ENCODE results near the gene DERA.
"Not testable (repeated sequence)": the region's sequence is repeated elsewhere in the genome, so short reads cannot be mapped to it uniquely, and the experiment has no call there.

The DERA gene

DNA sequence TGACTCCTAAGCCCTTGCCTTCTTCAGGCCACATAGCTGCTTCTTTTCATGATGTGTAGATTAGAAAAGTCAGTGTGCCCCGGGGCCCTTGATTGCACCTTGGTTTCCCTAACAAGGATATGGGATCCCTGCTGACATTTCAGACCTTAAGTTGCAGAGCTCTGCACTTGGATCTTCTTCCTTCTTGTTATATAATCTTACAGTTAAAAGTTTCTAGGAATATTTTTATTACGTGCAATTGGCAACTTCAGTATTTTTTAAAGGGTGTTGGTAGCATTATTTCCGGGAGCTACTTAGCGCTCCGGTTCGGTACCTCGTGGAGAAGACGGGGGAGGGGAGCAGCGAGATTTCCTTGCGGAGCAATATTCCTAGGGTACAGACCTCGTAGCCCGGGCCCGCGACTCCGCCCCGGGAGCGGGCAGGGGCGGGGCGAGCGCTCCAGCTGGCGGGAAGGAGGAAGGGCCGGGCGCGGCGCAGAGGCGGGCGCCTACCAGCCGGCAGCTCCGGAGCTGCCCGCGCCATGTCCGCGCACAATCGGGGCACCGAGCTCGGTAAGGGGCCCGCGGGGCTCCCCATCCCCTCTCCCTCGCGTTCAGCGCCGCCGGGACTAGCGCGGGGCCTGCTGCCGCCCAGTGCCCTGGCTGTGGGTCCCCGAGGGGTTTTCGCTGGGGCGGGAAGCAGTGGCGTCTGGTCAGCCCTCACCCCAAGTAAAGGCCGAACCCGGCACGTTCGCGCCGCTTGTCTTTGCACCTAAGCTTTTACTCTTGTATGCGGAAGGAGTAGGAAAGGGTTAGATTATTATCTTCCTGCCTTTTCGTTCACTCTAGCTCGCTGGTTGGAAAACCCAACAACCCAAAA is at the start of gene DERA:
Gene DERA (plus strand): TSS at position 469 of the 858 bp plus-strand sequence. CDS start 52 bp downstream, at position 521.
- DNase-seq (ENCODE audit: low spot score) = peak; percentile 46

DNA sequence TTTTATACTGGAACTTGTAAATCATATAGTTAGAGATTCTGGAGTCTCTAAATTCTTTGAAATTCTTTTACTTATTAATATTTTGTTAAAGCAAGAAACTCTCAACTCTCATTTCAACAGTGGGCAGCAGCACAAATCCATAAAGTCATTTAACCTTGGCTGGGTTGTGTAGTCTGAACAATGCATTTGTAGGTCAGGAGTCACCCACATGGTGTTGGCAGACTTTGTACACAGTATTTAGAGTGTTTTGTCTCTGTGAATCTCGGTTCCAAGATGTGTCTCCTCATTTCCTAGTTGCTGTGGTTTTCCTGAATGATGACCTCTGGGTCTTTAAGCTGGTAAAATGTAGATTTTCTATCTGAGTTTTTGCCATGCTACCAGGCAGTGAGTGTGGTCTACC is 49.7 kb upstream of the DERA start:
- no peak for DNase-seq (ENCODE audit: low spot score)

DNA sequence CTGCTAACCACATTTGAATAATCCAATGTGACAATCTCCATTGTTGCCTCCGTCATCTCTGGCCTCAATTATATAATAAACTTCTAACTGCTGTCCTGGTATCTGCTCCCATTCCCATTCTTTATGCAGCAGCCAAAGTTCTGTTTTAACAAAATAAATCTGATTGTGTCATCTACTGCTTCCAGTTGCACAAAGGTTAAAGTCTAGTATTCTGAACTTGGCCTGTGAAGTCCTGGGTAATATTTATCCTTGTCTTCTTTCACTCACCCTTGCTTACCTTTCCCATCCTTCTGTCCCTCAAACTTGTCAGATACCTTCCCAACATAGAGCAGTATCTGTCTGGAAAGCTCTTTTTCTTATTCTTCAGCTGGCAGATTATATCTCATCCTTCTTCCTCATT is 48.3 kb upstream of the DERA start:
- no peak for DNase-seq (ENCODE audit: low spot score)

DNA sequence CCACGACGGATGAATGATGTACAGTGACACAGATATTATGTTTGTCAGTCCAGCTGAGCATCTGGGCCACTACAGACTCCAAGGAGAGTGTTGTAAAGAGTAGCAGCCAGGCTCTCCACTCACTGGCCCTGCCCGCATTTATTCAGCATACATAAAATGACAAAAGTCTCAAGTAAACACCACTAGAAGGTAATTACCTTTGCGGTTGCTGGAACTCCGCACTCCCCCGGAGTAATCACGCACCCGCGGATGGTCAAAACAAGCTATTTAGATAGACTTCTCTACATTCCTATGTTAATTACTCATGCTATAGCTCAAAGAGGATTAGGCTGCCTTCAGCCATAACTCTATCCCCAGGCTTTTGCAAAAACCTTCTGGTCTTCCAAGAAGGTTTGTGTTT is 47.8 kb upstream of the DERA start:
- no peak for DNase-seq (ENCODE audit: low spot score)

DNA sequence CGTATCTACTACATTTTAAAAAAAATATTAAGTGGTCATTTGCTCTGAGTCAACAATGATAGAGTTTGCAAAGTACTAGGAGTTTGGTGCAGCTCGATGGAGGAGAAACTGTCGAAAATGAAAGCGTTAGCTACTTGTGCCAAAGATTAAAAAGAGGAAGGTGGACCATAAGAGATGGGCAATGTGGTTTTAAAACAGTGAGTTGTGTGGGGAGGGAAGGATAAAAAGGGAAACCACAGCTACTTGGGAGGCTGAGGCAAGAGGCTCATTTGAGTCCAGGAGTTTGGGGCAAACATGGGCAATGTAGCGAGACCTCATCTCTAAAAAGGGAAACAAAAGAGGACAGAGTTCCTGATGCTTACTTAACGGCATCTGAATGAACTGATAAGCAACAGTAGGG is 47.1 kb upstream of the DERA start:
- DNase-seq (ENCODE audit: low spot score) = no peak

DNA sequence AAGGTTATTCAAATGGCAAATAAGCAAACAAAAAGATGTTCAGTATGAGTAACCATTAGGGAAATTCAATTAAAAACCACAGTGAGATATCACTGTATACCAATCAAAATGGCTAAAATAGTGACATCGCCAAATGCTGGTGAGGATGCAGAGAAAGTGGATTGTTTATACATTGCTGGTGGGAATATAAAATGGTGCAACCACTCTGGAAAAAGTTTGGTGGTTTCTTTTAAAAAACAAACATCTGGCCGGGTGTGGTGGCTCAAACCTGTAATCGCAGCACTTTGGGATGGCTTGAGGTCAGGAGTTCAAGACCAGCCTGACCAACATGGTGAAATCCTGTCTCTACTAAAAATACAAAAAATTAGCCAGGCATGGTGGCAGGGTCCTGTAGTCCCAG is 42.9 kb upstream of the DERA start:
- DNase-seq (ENCODE audit: low spot score) = no peak

DNA sequence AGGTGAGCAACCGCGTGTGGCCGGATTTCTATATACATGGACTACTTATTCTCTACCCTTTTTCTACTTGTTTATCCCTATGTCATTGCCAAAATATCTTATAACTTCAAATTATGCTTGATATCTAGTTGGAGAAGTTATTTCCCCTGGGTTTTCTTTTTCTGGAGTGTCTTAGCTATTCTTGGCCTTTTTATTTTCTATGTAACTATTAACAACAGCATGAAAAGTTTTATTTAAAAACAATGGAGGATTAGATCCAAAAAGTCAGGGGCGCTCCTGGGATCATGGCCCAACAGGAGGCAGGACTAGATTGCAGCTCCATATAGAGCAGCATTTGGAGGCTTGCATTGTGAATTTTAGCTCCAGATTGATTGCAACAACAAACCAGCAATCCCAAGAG is 37.6 kb upstream of the DERA start:
- DNase-seq (ENCODE audit: low spot score) = no peak

DNA sequence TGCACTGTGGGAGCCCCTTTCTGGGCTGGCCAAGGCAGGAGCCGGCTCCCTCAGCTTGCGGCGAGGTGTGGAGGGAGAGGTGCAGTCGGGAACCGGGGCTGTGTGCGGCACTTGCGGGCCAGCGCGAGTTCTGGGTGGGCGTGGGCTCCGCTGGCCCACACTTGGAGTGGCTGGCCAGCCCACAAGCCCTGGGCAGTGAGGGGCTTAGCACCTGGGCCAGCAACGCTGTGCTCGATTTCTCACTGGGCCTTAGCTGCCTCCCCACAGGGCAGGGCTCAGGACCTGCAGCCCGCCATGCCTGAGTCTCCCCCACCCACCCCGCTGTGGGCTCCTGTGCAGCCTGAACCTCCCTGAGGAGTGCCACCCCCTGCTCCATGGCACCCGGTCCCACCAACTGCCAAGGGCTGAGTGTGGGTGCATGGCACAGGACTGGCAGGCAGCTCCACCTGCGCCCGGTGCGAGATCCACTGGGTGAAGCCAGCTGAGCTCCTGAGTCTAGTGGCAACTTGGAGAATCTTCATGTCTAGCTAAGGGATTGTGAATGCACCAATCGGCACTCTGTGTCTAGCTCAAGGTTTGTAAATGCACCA is 36.5 kb upstream of the DERA start:
- not testable (repeated sequence) for DNase-seq (ENCODE audit: low spot score)

DNA sequence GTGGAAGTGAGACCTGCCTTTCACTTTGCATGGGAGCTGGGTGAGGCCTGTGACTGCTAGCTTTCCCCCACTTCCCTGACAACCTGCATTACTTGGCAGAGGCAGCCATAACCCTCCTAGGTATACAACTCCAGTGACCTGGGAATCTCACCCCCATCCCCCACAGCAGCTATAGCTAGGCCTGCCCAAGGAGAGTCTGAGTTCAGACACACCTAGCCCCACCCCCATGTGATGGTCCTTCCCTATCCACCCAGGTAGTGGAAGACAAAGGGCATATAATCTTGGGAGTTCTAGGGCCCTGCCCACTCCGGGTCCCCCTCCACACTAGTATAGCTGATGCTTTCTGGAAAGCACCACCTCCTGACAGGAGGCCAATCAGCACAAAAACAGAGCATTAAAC is 35.3 kb upstream of the DERA start:
- no peak for DNase-seq (ENCODE audit: low spot score)

DNA sequence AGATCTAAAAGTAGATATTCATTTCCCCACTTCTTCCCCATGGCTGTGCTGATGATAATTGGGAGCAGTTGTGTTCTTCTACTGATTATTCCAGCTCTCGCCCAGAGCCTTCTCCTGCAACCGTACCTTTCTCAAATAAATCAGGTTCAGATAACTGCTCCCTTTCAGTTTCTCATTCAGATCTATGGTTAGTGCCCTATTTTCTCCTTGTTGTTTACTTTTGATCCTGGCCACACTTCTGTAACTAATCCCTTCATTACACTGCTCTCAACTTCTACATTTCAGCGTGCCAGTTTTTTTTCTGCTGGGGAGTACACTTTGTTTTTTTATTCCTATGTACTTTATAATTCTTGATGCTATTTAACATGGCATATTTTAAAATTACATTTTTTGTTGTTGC is 31.7 kb upstream of the DERA start:
- no peak for DNase-seq (ENCODE audit: low spot score)

DNA sequence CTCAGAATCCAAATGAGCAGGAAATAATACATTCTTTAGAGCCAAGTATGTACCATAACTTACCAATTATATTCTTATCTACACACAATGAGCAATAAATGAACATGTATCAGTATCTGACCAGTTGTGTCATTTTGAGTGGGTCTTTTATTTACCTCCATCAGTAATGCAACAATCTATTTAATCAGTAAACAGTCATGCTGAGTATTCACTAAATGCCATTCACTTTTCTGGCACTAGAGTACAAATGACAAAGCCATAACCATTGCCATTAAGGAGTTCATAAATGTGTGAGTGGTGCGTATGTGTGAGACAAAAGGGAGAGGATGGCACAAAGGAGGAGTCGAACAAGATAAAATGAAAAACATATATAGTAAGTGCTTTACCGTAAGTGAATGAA is 30.4 kb upstream of the DERA start:
- no peak for DNase-seq (ENCODE audit: low spot score)

DNA sequence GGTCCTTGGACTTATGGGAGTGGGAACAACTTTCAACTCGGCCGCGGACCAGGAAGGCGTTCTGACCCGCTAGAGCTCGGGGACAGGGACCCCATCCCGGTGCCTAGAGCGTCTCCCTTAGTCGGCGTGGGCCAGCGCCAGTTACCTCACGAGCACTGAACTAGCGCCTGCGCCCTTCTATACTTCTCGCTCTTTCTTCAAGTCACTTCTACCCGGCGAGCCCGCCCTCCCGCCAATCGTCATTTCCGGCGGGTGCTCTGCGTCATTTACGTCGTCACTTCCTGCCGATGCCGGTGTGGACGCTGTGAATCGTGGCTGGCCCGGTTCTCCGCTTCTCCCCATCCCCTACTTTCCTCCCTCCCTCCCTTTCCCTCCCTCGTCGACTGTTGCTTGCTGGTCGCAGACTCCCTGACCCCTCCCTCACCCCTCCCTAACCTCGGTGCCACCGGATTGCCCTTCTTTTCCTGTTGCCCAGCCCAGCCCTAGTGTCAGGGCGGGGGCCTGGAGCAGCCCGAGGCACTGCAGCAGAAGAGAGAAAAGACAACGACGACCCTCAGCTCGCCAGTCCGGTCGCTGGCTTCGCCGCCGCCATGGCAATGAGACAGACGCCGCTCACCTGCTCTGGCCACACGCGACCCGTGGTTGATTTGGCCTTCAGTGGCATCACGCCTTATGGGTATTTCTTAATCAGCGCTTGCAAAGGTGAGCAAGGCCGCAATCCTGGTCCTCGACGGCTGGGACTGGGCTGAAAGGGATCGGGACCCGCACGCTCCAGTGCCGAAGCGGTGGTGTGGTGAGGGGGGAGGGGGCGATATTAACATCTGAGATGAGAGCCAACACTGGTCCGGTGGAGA is 28.8 kb upstream of the DERA start, which contains the start of gene STRAP:
Gene STRAP (plus strand): TSS at position 270 of the 854 bp plus-strand sequence. CDS start 321 bp downstream, at position 591.
- peak; percentile 96 for DNase-seq (ENCODE audit: low spot score)

DNA sequence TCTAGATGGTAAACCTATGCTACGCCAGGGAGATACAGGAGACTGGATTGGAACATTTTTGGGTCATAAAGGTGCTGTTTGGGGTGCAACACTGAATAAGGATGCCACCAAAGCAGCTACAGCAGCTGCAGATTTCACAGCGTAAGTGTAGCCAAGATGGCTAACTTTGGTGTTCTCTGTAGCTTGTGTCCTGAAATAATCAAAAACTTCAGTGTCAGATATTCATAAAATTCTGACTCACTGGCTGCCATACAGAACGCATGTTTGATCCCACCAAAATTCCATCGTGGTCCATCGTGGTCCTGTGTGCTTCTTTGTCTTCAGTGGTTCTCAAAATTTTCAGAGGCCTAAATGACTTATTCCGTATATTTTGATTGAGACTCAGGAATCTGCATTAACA is 27.6 kb upstream of the DERA start:
- DNase-seq (ENCODE audit: low spot score) = no peak

DNA sequence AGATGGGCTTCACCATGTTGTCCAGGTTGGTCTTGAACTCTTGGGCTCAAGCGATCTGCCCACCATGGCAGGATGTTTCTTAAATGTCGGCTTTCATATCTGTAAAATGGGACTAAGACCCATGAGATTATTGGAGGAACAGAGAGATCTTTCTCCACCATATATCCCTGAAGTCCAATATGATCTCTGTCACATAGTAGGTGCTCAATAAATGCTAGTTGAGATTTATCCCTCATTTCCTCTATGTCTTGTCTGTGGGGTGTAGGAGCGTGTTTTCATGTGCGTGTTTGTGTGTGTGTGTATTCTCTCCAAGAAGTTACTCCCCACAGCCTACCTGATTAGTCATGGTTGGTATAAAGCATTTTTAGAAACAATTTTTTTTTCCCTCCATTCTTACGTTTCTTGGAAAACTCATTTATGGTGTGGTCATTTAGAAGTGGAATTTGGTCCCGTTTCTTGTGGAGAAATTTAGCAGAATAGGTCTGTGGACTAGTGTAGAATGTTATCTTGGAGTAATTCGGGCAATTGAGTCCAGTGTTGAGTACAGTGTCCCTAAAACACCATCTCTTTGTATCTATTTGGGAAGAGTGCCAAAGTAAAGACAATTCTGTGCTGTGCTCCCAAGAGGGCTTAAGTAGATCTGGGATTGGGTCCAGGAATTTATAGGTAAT is 24.6 kb upstream of the DERA start:
- DNase-seq (ENCODE audit: low spot score) = no peak

DNA sequence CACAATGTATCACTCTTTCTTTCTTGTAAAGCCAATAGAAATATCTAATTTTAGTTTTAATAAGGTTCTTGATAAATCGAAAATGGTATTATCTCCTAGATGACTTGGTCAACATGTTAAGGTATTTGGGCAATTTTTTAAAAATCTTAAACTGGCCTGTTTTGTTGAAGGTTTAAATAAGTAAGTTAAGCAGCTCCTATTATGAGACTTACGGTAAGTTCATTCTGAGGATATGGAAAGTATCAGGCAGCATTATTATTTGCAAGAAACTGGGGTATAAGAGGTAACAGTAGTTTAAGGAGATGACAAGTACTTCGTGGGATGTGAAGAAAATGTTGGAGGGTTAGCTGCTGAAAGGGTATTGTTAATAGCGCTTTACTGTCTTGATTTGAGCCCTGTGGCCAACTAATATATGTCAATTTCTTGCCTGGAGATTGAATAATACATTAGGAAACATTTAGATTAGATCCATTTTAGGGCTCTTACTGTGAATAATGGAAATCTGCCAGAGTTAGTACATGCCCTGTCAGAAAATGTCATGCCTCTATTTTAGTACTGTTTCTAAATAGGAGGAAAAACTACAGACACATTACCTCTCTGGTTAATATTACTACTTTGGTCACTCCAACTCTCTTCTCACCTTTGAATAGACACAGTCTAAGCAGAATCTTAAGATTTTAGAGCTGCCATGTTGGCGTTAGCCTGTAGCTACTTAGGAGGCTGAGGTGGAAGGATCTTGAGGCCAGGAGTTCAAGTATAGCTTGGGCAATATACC is 23.9 kb upstream of the DERA start:
- DNase-seq (ENCODE audit: low spot score) = no peak

DNA sequence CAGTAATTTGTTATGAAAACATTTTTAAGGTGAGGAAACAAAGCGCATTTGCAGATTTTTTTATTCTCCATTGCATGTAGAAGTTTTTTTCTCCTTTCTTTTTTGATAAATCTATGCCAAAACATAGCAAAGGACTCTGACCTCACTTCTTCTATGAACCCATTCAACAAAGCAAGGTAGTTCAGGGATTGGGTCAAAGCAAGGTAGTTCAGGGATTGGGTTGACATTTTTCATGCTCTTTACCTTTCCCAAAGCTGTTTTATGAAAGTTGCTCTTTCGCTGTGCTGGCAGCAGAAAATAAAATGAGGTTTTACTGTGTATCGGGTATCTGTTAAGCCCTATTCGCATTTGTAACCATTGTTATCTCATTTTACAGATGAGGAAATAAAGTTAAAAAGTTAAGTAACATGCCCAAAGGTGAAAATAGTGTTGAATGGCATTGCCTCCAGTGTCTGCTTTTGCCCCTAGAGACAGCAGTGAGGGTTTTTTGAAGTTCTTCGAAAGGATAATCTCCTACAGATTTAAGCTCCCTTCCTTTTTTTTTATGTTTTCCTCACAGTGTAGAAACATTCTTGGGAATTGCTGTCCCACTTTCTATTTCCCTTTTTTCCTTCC is 18.4 kb upstream of the DERA start:
- no peak for DNase-seq (ENCODE audit: low spot score)

DNA sequence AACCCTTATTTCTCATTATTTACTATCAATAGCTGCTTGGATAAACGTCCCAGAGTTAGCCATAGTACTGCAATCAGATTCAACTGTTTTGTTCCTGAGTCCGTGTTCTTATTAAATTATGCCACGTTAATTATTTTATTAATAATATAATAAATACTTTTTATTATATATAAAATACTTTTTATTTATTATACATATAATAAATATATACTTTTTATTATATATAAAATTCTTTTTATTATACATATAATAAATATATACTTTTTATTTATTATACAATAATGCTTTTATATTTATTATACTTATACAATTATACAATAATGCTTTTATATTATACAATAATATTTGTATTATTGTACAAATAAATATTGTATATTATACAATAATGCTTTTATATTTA is 17.9 kb upstream of the DERA start:
- DNase-seq (ENCODE audit: low spot score) = no peak

DNA sequence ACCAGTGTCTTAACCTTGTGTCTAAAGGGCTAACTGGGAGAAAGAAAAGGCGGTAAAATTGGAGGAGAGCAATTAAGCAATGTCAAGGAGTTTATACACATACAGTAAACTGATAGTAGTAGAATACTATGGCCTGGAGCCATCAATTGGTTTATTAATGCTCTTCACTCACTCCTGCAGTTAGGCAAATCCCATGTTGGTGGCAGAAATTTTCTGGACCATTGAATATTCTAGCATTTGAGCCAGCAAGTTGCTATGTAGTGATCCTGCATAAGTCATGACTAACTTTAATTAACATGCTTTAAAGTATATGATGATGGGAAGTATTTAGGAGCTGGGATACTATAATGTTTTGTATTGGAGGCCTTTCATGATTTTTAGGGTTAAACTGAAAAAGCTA is 14.3 kb upstream of the DERA start:
- DNase-seq (ENCODE audit: low spot score) = no peak

DNA sequence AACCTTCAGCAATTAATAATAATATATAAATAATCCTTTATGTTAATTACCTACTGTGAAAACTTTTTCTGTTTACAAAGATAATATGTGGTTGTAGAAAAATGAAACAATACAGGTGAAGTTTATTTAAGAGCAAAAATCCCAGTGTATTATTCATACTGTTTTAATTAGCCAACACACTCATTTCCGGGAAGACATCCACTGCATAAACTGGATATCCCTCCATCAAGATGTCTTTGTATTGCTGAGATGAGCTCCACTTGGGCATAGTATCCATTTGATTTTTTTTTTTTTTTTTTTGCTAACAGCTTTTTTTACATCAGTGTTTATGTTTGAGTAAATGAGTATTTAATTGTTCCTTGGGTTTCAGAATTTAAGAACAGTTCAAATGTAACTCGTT is 13.7 kb upstream of the DERA start:
- DNase-seq (ENCODE audit: low spot score) = no peak

DNA sequence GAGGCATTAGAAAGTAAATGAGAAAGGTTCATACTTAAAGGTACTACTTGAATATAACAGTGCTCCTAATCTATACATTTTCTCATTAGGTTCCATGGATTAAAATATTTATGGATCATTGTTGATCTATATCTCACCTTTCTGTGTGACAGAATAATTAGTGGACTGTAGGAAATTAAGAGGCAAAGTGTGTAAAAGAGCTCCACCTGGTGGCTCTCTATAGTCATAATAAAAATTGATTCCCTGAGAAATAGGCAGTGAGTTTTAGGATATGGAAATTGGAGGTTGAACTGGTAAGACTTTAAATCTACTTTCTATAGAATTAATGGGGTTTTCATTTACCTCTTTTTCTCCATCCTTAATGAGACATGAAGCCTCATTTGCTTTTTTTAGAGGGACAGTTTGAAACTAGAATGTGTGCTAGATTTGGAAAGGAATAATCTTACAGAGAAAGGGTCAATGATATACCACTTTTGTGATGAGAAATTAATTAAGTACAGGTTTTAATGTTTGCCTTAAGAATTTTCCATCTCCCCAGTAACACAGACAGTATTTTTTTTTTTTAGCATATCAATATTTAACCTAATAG is 11.8 kb upstream of the DERA start:
- peak; percentile 36 for DNase-seq (ENCODE audit: low spot score)
